A549 (cell line): Measurements from ENCODE around the gene ASPSCR1. TPM values are rescaled to one million over a fixed set of nuclear protein-coding genes. Genes with fewer than 3 reads are reported as not detected.

Source experiments
- ATAC-seq, 2 experiments: fragments of 200-7000 bp in 1 of 2; fragments of >200 bp in 1 of 2; cut with Nextera tagmentation in 1 of 2; cut with Tn5 transposase in 1 of 2; 3 replicates each; pipeline versions ENCODE4 v1.8.0 to v1.9.1; 2018 to 2020; ENCODE audit warnings: mild to moderate bottlenecking in 1 of 2, moderate library complexity in 1 of 2
- CTCF ChIA-PET: fragments of 300-600 bp; sonication (Branson Sonifier 250); formaldehyde crosslinking; extraction: SDS; loops from one replicate; lab custom pipeline; 2021; ENCODE audit warnings: antibody characterized with exemption, inconsistent platforms; lab: Yijun Ruan, JAX
- POLR2A ChIA-PET: fragments of 350-600 bp; formaldehyde crosslinking; extraction: SDS; loops from one replicate; lab custom pipeline; 2021; ENCODE audit warnings: antibody characterized with exemption, inconsistent platforms; lab: Yijun Ruan, JAX
- DNase-seq, 2 experiments: peaks; one replicate each; pipeline versions ENCODE4 v3.0.0 to v3.0.0-alpha.2; 2011 to 2016; ENCODE audit warnings: low read depth in 1 of 2, low spot score in 1 of 2
- FAIRE-seq: peaks from 2 replicates; lab custom pipeline; 2011; peaks lifted over from hg19 to GRCh38; lab: Jason Lieb, UNC
- H3K27ac ChIP-seq, 2 experiments: fragments of >200 bp; sonication (Bioruptor Twin); formaldehyde crosslinking; 3 replicates each; pipeline ENCODE4 v1.5.1; 2016 to 2017
- H3K4me1 ChIP-seq: fragments of >200 bp; sonication (Bioruptor Twin); formaldehyde crosslinking; 3 replicates; pipeline ENCODE4 v1.6.1; 2016
- H3K4me2 ChIP-seq: fragments of >200 bp; sonication (Bioruptor Twin); formaldehyde crosslinking; 3 replicates; pipeline ENCODE4 v1.6.1; 2016
- H3K4me3 ChIP-seq: fragments of >200 bp; sonication (Bioruptor Twin); formaldehyde crosslinking; 3 replicates; pipeline ENCODE4 v1.5.1; 2016
- H3K9me3 ChIP-seq: fragments of >200 bp; sonication (Bioruptor Twin); formaldehyde crosslinking; 3 replicates; pipeline ENCODE4 v1.6.1; 2016
- BHLHE40 ChIP-seq: IDR thresholded peaks from 2 replicates; pipeline ENCODE4 v1.6.1; 2012; ENCODE audit warnings: low read depth, low read length, inconsistent platforms
- CHD2 ChIP-seq: fragments of 150-350 bp; IDR thresholded peaks from 2 replicates; pipeline ENCODE4 v1.6.1; 2014; ENCODE audit warnings: low read length; ENCODE audit not compliant: partially characterized antibody
- EHMT2 ChIP-seq: fragments of 200-600 bp; sonication (generic); IDR thresholded peaks from 2 replicates; pipeline ENCODE4 v1.6.1; 2016; ENCODE audit warnings: antibody characterized with exemption, low read depth, mild to moderate bottlenecking, moderate library complexity
- FOSB ChIP-seq: fragments of 250-450 bp; sonication (Bioruptor Pico); IDR thresholded peaks from 2 replicates; pipeline ENCODE4 v1.5.0; 2020; ENCODE audit warnings: mild to moderate bottlenecking, moderate library complexity
- HEYL ChIP-seq: fragments of 250-450 bp; sonication (Bioruptor Pico); IDR thresholded peaks from 2 replicates; pipeline ENCODE4 v1.8.0; 2021; ENCODE audit warnings: mild to moderate bottlenecking, moderate library complexity
- HOXA7 ChIP-seq: fragments of 250-450 bp; sonication (Bioruptor Pico); IDR thresholded peaks from 2 replicates; pipeline ENCODE4 v1.5.0; 2020; ENCODE audit warnings: mild to moderate bottlenecking, moderate library complexity
- HOXB13 ChIP-seq: fragments of 250-450 bp; sonication (Bioruptor Pico); IDR thresholded peaks from 2 replicates; pipeline ENCODE4 v1.5.0; 2020; ENCODE audit warnings: low read depth, mild to moderate bottlenecking, moderate library complexity
- MAFK ChIP-seq: fragments of 450-650 bp; IDR thresholded peaks from 2 replicates; pipeline ENCODE4 v1.6.1; 2014; ENCODE audit not compliant: partially characterized antibody
- MYC ChIP-seq: IDR thresholded peaks from 2 replicates; pipeline ENCODE4 v1.6.1; 2012; ENCODE audit warnings: mild to moderate bottlenecking, inconsistent platforms, low read length, improper control_type of control experiment, borderline replicate concordance
- TFCP2L1 ChIP-seq: fragments of 250-450 bp; sonication (Bioruptor Pico); IDR thresholded peaks from 2 replicates; pipeline ENCODE4 v1.5.0; 2021; ENCODE audit warnings: mild to moderate bottlenecking
- ZNF302 ChIP-seq: fragments of 250-450 bp; sonication (Bioruptor Pico); IDR thresholded peaks from 2 replicates; pipeline ENCODE4 v1.9.0; 2021; ENCODE audit warnings: inconsistent platforms, mild to moderate bottlenecking, moderate library complexity
- WGBS: methylation state at CpG from one replicate; pipeline ENCODE4 v1.1.6; 2017; ENCODE audit errors: missing lambda C conversion rate; 5-methylcytosine and 5-hydroxymethylcytosine counted together
- polyA plus RNA-seq, 4 experiments: library from polyadenylated mRNA; depleted of rRNA in 3 of 4; stranded (reverse); fragments of >200 nt; fragmentation: RNase III in 1 of 4; extraction: RNeasy Plus Mini Kit Qiagen cat#74134 plus additional on column Dnase treatment in 1 of 4; gene quantifications; 2 replicates in 3 of 4; 3 replicates in 1 of 4; pipeline ENCODE4 v1.2.3, GENCODE V29; 2011 to 2017
- TF ChIP-seq, protein P1 (sequence below): fragments of >200 bp; sonication (Bioruptor Twin); formaldehyde crosslinking; IDR thresholded peaks from 3 replicates; pipeline ENCODE4 v1.6.1; 2016
- TF ChIP-seq, protein P2 (sequence below): IDR thresholded peaks from 2 replicates; pipeline ENCODE4 v1.6.1; 2012

ASPSCR1 gene
- polyA plus RNA-seq, 2 of the 4 experiments (the other 2 are of a cell fraction), result 12.3 to 25.7 TPM

DNA sequence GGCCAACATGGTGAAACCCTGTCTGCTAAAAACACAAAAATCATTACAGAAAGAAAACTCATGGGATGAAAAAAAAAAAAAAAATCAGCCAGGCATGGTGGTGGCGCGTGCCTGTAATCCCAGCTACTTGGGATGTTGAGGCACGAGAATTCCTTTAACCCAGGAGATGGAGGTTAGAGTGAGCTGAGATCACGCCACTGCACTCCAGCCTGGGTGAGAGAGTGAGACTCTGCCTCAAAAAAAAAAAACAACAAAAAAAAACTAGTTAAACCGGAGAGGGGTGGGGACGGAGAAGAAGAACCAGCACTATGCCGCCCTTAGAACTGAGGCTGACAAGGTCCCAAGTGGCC lies 9.1 kb upstream of the ASPSCR1 start (continued):
- no peak for TF ChIP-seq MAFK
- TF ChIP-seq MYC, result no peak
- no peak for TF ChIP-seq FOSB (CRISPR knock-in tag)
- no peak for TF ChIP-seq EHMT2
- no peak for TF ChIP-seq BHLHE40
- TF ChIP-seq, all 56 proteins: peak for 0

DNA sequence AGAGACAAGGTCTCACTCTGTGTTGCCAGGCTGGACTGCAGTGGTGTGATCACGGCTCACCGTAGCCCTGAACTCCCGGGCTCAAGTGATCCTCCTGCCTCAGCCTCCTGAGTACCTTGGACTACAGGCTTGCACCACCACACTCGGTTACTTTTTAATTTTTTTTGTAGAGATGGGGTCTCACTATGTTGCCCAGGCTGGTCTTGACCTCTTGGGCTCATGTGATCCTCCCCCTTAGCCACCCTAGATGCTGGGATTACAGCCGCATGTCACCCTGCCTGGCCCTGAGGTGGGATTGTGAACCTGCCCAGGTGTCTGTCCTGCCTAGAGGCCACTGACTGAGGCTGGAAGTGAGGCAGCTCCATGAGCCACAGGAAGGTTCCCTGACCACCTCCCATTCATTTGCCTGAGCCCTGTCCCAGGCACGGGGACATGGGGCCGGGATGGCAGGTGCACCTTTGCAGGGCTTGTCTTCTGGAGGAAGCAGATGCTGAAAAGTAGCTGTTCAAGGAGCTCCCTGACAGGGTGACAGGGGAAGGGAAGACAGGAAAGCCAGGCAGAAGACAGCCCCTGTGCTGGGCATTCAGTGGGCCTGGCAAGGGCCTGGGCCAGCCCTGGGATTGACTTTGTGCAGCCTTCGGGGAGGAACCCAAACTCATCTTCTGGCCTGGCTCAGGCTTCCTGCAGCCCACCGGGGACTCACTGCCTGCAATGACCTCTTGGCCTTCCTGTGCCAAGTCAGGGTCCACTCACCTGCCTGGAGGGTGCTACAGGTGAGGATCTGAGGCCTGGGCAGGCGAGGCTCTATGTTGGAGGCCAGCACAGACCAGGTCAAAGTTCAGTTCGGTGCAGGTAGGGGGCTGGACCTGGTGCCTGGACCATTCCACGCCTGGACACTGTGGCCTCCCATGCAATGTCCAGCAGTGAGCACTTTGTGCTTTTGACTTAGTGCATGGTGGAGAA lies 8.3 kb upstream of the ASPSCR1 start:
- CTCF ChIA-PET, result interaction anchor here (1.0 to 10.9 kb wide), 4 partner anchors 9 to 68 kb away, joined by 3 to 794 read pairs (median 18); partner anchors contain the start of genes CENPX, DCXR, LRRC45 and RAC3
- no peak for DNase-seq
- no peak overlapping the region for H3K4me3 ChIP-seq
- no peak for ATAC-seq
- 82% methylated on average over 11 of the region's 12 CpGs for WGBS
- H3K9me3 ChIP-seq, result peaks cover 26% of the 10 kb centered on the region
- TF ChIP-seq HOXA7 (CRISPR knock-in tag), result no peak
- POLR2A ChIA-PET, result no interaction called here
- 0 out of 6 replicates have a peak overlapping the region, but pooled peaks of 1 of the 2 experiments have one; percentile 8 for H3K27ac ChIP-seq
- H3K4me1 ChIP-seq, result peaks cover 19% of the 10 kb centered on the region
- H3K4me2 ChIP-seq, result no peak overlapping the region
- no peak for FAIRE-seq

DNA sequence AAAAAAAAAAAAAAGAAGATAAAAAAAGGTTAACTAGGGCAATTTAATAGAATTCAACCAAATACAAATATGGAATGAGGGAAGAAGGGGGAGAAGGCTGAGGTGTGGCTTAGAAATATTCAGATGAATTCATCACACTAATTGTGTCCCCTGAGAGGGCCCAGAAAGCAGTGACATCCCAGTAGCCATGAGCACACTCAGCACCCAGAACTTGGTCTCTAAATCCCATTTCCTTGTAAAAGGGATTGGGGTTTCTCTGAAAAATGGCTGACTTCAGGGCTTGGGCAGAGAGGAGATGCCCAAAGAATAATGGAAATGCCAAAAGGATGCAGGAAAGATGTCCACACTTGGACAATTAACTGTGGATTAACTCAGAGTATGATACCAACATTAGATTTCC lies 4.0 kb upstream of the ASPSCR1 start:
- TF ChIP-seq TFCP2L1 (CRISPR knock-in tag), result no peak
- TF ChIP-seq HEYL, result no peak
- TF ChIP-seq CHD2, result no peak
- TF ChIP-seq, all 56 proteins: peak for 0
- CTCF ChIA-PET, result interaction anchor here (0.6 to 7.1 kb wide), 8 partner anchors 11 to 64 kb away, joined by 3 to 52 read pairs (median 10); partner anchors contain the start of genes CENPX, DCXR, LRRC45 and NOTUM
- DNase-seq (peak in 1 of 2 experiments; percentile 51), FAIRE-seq (no peak), ATAC-seq (no peak)
- Histone ChIP-seq H3K4me3 (no peak overlapping the region), H3K4me1 (peaks cover 8% of the 10 kb centered on the region), H3K4me2 (no peak overlapping the region), H3K27ac (no peak overlapping the region), H3K9me3 (peaks cover 28% of the 10 kb centered on the region)
- POLR2A ChIA-PET, result no interaction called here

DNA sequence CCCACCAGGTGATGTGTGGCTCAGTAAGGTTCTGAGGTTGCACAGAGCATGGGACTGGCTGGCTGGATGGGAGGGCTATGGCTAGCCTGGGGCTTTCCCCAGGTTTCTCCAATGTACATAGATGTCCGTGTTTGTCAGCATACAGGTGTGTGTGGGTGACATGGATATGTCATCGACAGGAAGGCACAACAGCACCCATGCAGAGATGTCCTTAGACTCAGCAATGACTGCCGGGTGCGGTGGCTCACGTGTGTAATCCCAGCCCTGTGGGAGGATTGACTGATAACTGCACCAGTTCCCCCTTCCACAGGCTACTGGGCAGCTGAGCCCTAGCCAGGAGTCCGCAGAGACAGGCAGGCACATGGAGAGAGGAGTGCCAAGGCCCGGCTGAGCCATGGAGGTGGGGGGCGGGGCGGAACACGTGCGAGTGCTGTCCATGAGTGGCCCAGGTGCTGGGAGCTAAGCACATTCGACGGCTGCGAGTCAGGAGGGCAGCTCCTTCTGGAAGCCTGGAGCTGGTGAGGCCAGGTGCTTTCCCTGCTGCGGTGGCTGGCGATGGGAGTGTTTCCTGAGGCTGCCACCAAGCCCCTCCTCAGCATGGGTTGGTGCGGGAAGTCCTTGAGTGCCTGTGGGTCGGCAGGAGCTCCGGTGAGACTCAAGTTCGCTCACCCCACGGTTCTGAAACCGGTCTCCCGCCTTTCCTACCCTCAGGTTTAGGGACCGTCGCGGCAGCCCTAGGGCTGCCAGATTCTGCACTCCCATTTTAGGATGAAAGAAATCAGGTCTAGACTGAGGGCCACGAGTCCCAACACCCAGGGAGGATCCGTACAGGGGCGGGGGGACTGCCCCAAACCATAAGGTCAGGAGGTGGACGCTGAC lies 858 bp upstream of the ASPSCR1 start:
- WGBS, result 69% methylated on average over 27 of the region's 30 CpGs
- DNase-seq, result peak in 1 of 2 experiments; percentile 44
- POLR2A ChIA-PET, result interaction anchor here (1.0 to 1.3 kb wide), 4 partner anchors 9 to 44 kb away, joined by 3 to 5 read pairs (median 4); no protein-coding TSS in a partner anchor
- CTCF ChIA-PET, result interaction anchor here (0.6 to 7.1 kb wide), 10 partner anchors 9 to 587 kb away, joined by 3 to 52 read pairs (median 3); partner anchors contain the start of genes CENPX, LRRC45 and NOTUM
- peaks cover 23% of the 10 kb centered on the region for H3K9me3 ChIP-seq
- TF ChIP-seq, protein P1, sequence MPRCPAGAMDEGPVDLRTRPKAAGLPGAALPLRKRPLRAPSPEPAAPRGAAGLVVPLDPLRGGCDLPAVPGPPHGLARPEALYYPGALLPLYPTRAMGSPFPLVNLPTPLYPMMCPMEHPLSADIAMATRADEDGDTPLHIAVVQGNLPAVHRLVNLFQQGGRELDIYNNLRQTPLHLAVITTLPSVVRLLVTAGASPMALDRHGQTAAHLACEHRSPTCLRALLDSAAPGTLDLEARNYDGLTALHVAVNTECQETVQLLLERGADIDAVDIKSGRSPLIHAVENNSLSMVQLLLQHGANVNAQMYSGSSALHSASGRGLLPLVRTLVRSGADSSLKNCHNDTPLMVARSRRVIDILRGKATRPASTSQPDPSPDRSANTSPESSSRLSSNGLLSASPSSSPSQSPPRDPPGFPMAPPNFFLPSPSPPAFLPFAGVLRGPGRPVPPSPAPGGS, result no peak
- TF ChIP-seq, protein P2, sequence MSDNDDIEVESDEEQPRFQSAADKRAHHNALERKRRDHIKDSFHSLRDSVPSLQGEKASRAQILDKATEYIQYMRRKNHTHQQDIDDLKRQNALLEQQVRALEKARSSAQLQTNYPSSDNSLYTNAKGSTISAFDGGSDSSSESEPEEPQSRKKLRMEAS, result peak; percentile 42
- TF ChIP-seq HOXB13 (CRISPR knock-in tag), result peak; percentile 45; the same call in 1 of the 2 replicates
- TF ChIP-seq EHMT2, result no peak
- 0 out of 2 replicates have a peak, but pooled peaks have one; percentile 30 for TF ChIP-seq ZNF302
- TF ChIP-seq, all 56 proteins: peak for 3
- FAIRE-seq (no peak), ATAC-seq (peak; percentile 37 to 48)
- Histone ChIP-seq H3K27ac (peak overlapping the region; percentile 89 to 94), H3K4me1 (peaks cover 12% of the 10 kb centered on the region), H3K4me2 (peak overlapping the region; percentile 94), H3K4me3 (peak overlapping the region; percentile 89)
